Measurements from ENCODE around the gene A1BG. TPM values are rescaled to one million over a fixed set of nuclear protein-coding genes. Genes with fewer than 3 reads are reported as not detected.

A1BG gene
- total and polyA plus RNA-seq, 2 of the 13 experiments (the other 11 are each of a cell fraction or from before 2014, with no cell fraction given): 14.7 to 41.4 TPM

GRCh38 chr19:58362272-58362994 is 9.1 kb upstream of the A1BG start, which contains the start of gene ZNF497 (continued):
- TF ChIP-seq ZBTB37 (CRISPR knock-in tag; IDR thresholded peaks at IDR 0.05) (0 out of 2 replicates have a peak, but pooled peaks have one; percentile 21), DNMT1 (CRISPR knock-in tag; IDR thresholded peaks at IDR 0.05) (no peak), MED13 (CRISPR knock-in tag; IDR thresholded peaks at IDR 0.05) (peak; percentile 72), SNRNP70 (IDR thresholded peaks at IDR 0.05; ENCODE audit: low read depth, low read length) (no peak), FOXJ3 (CRISPR knock-in tag; IDR thresholded peaks at IDR 0.05; ENCODE audit: borderline replicate concordance) (peak; percentile 84), MTA1 (CRISPR knock-in tag; IDR thresholded peaks at IDR 0.05; ENCODE audit: borderline replicate concordance) (0 out of 2 replicates have a peak, but pooled peaks have one; percentile 21), SIX4 (CRISPR knock-in tag; IDR thresholded peaks at IDR 0.05) (0 out of 2 replicates have a peak, but pooled peaks have one; percentile 9), ZNF512 (CRISPR knock-in tag; IDR thresholded peaks at IDR 0.05) (no peak), CREB3 (CRISPR knock-in tag; IDR thresholded peaks at IDR 0.05) (no peak), ZFP41 (CRISPR knock-in tag; IDR thresholded peaks at IDR 0.05; ENCODE audit: borderline replicate concordance) (no peak), YY1 (IDR thresholded peaks at IDR 0.05; ENCODE audit: insufficient read depth, insufficient replicate concordance, low read depth, low read length) (peak; percentile 88), KDM3A (CRISPR knock-in tag; IDR thresholded peaks at IDR 0.05; ENCODE audit: low read depth) (peak; percentile 84), ARNT2 (CRISPR knock-in tag; IDR thresholded peaks at IDR 0.05; ENCODE audit: low read depth) (peak; percentile 72; the same call in 1 of the 2 replicates), SSRP1 (CRISPR knock-in tag; IDR thresholded peaks at IDR 0.05) (no peak; the same call in 1 of the 2 replicates), ZNF558 (CRISPR knock-in tag; IDR thresholded peaks at IDR 0.05; ENCODE audit: borderline replicate concordance) (peak; percentile 63), PHF8 (CRISPR knock-in tag; IDR thresholded peaks at IDR 0.05) (peak; percentile 96), ZNF589 (CRISPR knock-in tag; conservative IDR thresholded peaks at IDR 0.05) (no peak), NAIF1 (CRISPR knock-in tag; IDR thresholded peaks at IDR 0.05; ENCODE audit: borderline replicate concordance) (peak; percentile 63; the same call in 1 of the 2 replicates), SRY (CRISPR knock-in tag; IDR thresholded peaks at IDR 0.05) (peak; percentile 76), ZFP62 (CRISPR knock-in tag; IDR thresholded peaks at IDR 0.05) (no peak), RFXANK (CRISPR knock-in tag; IDR thresholded peaks at IDR 0.05) (no peak), ZNF883 (CRISPR knock-in tag; IDR thresholded peaks at IDR 0.05; ENCODE audit: not compliant biosample characterization) (no peak), GATAD2A (CRISPR knock-in tag; IDR thresholded peaks at IDR 0.05) (0 out of 2 replicates have a peak, but pooled peaks have one; percentile 15), TEAD2 (CRISPR knock-in tag; IDR thresholded peaks at IDR 0.05) (no peak), ZNF879 (CRISPR knock-in tag; IDR thresholded peaks at IDR 0.05) (peak; percentile 62; the same call in 1 of the 2 replicates), SMARCE1 (IDR thresholded peaks at IDR 0.05; ENCODE audit: borderline replicate concordance) (no peak), ZNF569 (CRISPR knock-in tag; IDR thresholded peaks at IDR 0.05; ENCODE audit: borderline replicate concordance) (no peak; the same call in 1 of the 2 replicates), ZNF30 (CRISPR knock-in tag; IDR thresholded peaks at IDR 0.05) (no peak), RAD51 (IDR thresholded peaks at IDR 0.05; ENCODE audit: borderline replicate concordance) (no peak)
